Neural crest cell (in vitro differentiated cells): ENCODE data around the gene GNAL. TPM values are rescaled to one million over a fixed set of nuclear protein-coding genes. Genes with fewer than 3 reads are reported as not detected.

Experiments
- DNase-seq: peaks from one replicate; pipeline ENCODE4 v3.0.0; 2021; ENCODE audit warnings: low read depth, mixed read lengths, low spot score
- H3K27ac Mint-ChIP-seq: one replicate; pipeline ENCODE4 v1.8.0; 2021; ENCODE audit warnings: mild to moderate bottlenecking, mixed read lengths; ENCODE audit not compliant: unreplicated experiment
- H3K27me3 Mint-ChIP-seq: 2 replicates; pipeline ENCODE4 v1.8.0; 2021; ENCODE audit warnings: low read depth, mild to moderate bottlenecking, mixed read lengths
- H3K36me3 Mint-ChIP-seq: 2 replicates; pipeline ENCODE4 v1.8.0; 2021; ENCODE audit warnings: low read depth, mild to moderate bottlenecking, mixed read lengths
- H3K4me1 Mint-ChIP-seq: 2 replicates; pipeline ENCODE4 v1.8.0; 2021; ENCODE audit warnings: mixed read lengths
- H3K4me3 Mint-ChIP-seq: one replicate; pipeline ENCODE4 v1.8.0; 2021; ENCODE audit warnings: mild to moderate bottlenecking, mixed read lengths
- H3K9me3 Mint-ChIP-seq: 2 replicates; pipeline ENCODE4 v1.8.0; 2021; ENCODE audit warnings: mixed read lengths
- total RNA-seq: library from RNA; stranded (reverse); gene quantifications from 2 replicates; pipeline ENCODE4 v1.2.1, GENCODE V29; 2021
- TF ChIP-seq, protein P1 (sequence below): fragments of 200-600 bp; sonication (generic); conservative IDR thresholded peaks from 2 replicates; pipeline ENCODE4 v1.5.0; 2021; ENCODE audit warnings: antibody characterized with exemption, mild to moderate bottlenecking

Gene GNAL
- total RNA-seq, 1 donor from 2014 or later: 20.4 TPM

DNA sequence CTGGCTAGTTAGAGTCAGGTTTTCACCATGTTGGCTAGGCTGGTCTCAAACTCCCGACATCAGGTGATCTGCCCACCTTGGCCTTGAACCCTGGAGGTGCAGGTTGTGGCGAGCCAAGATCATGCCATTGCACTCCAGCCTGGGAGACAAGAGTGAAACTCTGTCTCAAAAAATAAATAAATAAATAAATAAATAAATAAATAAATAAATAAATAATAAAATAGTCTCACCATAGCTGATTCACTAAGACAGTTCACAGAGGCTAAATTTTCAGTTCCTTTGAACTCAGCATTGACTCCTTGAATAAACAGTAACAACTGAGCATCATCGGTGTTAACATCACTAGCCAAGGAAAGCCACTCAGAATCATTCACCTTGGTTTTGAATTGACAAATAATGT lies 32.7 kb downstream of the GNAL start:
- Mint-ChIP-seq H3K27ac (no peak overlapping the region), H3K4me1 (peaks cover 11% of the 10 kb centered on the region), H3K27me3 (no peaks in the 10 kb centered on the region), H3K36me3 (no peaks in the 10 kb centered on the region), H3K4me3 (no peak overlapping the region), H3K9me3 (no peaks in the 10 kb centered on the region)
- DNase-seq: no peak
- TF ChIP-seq, protein P1, sequence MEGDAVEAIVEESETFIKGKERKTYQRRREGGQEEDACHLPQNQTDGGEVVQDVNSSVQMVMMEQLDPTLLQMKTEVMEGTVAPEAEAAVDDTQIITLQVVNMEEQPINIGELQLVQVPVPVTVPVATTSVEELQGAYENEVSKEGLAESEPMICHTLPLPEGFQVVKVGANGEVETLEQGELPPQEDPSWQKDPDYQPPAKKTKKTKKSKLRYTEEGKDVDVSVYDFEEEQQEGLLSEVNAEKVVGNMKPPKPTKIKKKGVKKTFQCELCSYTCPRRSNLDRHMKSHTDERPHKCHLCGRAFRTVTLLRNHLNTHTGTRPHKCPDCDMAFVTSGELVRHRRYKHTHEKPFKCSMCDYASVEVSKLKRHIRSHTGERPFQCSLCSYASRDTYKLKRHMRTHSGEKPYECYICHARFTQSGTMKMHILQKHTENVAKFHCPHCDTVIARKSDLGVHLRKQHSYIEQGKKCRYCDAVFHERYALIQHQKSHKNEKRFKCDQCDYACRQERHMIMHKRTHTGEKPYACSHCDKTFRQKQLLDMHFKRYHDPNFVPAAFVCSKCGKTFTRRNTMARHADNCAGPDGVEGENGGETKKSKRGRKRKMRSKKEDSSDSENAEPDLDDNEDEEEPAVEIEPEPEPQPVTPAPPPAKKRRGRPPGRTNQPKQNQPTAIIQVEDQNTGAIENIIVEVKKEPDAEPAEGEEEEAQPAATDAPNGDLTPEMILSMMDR: no peak

DNA sequence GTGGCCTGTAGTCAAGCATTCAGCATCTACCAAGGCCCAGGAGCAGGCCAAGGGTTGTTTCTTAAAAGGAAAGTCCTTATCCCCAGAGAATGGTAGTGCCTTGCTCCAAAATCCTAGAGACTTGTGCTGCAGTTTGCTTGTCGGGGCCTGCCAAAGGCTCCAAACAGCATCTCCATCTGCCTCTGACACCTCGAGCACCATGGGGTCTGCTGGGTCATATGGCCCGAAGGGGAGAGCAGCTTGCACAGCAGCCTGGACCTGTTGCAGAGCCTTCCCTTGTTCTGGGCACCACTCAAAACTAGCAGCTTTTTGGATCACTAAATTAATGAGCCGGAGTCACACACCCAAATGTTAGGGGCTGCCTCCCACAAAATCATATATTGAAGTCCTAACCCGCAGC lies 35.7 kb downstream of the GNAL start:
- Mint-ChIP-seq H3K9me3 (no peaks in the 10 kb centered on the region), H3K4me3 (no peak overlapping the region), H3K27me3 (peaks cover 4% of the 10 kb centered on the region), H3K36me3 (no peaks in the 10 kb centered on the region), H3K4me1 (peaks cover 11% of the 10 kb centered on the region), H3K27ac (no peak overlapping the region)
- TF ChIP-seq, protein P1: no peak
- DNase-seq: no peak

DNA sequence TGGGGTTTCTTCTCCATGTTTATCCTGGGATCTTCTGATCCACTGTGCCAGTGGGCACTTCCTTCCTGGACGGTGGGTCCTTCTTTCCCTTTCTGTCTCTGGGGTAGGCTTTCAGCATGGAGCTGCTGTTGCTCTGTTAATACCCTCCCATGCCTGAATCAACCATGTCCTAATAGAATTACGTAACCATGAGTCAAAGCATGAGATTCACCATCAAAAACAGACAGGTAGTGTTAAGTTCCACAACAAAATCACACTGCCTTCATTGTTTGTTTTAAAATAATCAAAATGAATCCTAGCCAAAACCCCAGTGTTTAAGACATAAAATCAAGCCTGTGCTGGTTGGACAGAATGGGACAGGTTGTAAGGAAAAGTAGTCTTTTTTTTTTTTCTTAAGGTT lies 37.5 kb downstream of the GNAL start:
- no peak for DNase-seq
- Mint-ChIP-seq H3K27ac (no peak overlapping the region), H3K9me3 (no peaks in the 10 kb centered on the region), H3K4me1 (peaks cover 11% of the 10 kb centered on the region), H3K27me3 (peaks cover 4% of the 10 kb centered on the region), H3K36me3 (no peaks in the 10 kb centered on the region), H3K4me3 (no peak overlapping the region)
- TF ChIP-seq, protein P1: no peak

DNA sequence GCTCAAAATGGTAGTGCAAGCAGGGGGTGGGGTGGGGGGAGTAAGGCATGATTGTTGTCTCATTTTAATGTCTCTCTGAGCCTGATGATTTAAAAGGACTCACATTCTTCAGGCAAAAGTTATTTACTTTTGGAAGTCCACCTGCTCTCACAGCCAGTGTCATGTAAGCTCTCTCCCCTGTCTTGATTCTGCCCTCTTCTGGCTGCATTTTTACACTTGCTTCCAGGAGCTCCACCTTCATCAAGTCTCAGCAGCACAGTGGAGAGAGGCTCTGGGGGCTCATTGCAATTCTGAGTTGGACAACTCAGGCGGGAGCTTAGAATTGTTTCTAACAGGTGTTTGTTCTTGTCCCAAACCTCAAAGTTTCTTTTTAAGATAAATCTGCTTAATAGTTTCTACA lies 39.2 kb downstream of the GNAL start:
- H3K9me3 Mint-ChIP-seq: no peaks in the 10 kb centered on the region

DNA sequence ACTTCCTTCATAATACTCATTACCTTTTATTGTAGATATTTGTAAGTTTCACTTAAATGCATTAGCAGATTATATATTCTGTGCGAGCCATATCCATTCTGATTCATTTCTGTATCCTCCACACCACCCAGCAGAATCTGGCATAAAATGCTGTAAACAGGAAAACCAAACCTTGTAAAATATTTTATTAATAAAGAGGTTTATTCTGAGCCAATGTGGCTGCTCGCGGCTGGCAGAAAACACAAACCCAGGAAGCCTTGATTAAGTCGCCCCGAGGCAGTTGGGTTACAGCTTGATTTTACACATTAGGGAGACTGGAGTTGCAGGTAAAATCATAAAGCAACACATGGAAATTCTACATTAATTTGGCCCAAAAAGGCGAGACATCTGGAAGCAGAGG lies 40.5 kb downstream of the GNAL start:
- DNase-seq: no peak
- no peaks in the 10 kb centered on the region for H3K4me1 Mint-ChIP-seq
- no peak overlapping the region for H3K27ac Mint-ChIP-seq
- no peaks in the 10 kb centered on the region for H3K9me3 Mint-ChIP-seq
- no peaks in the 10 kb centered on the region for H3K36me3 Mint-ChIP-seq
- TF ChIP-seq, protein P1: no peak
- H3K27me3 Mint-ChIP-seq: peaks cover 11% of the 10 kb centered on the region
- no peak overlapping the region for H3K4me3 Mint-ChIP-seq

More for the DNA sequence above, 39.2 kb downstream of the GNAL start:
- TF ChIP-seq, protein P1: peak; percentile 47
- Mint-ChIP-seq H3K4me3 (no peak overlapping the region), H3K4me1 (peaks cover 9% of the 10 kb centered on the region), H3K27me3 (peaks cover 8% of the 10 kb centered on the region), H3K27ac (no peak overlapping the region), H3K36me3 (no peaks in the 10 kb centered on the region)
- DNase-seq: no peak

DNA sequence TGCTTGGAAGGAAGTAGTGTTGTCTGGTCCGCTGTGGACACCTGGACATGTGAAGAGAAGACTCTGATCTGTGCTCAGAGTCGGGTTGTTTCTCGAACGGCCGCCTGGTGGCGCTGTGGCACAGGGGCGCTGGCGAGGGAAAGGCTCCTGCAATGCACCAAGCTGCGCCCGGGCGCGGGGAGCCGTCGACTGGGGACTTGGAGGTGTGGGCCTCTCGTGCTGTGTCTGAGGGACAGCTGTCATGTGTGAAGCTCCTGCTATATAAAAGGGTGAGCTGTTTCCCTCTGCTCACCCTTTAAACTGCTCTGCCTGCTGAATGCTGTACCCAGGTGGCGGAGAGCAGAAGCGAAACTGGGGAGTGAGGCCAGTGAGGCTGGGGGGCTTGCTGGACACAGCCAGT lies 44.0 kb downstream of the GNAL start:
- Mint-ChIP-seq H3K27me3 (peaks cover 13% of the 10 kb centered on the region), H3K4me3 (no peak overlapping the region), H3K4me1 (no peaks in the 10 kb centered on the region), H3K9me3 (no peaks in the 10 kb centered on the region), H3K36me3 (no peaks in the 10 kb centered on the region), H3K27ac (no peak overlapping the region)
- TF ChIP-seq, protein P1: peak; percentile 97
- peak; percentile 72 for DNase-seq
